Measurements from ENCODE around the gene CDON. TPM values are rescaled to one million over a fixed set of nuclear protein-coding genes. Genes with fewer than 3 reads are reported as not detected.

The CDON gene
- total and polyA plus RNA-seq, 2 donors (not counting 3 experiments of a cell fraction or from before 2014, with no cell fraction given): 1.6 to 3.8 TPM

GRCh38 chr11:125968354-125968753, 94.3 kb downstream of the CDON start:
- no peaks in the 10 kb centered on the region for H3K4me1 ChIP-seq (ENCODE audit: control insufficient read depth, extremely low read depth, insufficient read depth, low read length)
- DNase-seq (ENCODE audit: low read depth, low spot score) (peak; percentile 44), FAIRE-seq (peak; percentile 55)
- no peak overlapping the region for H2AFZ ChIP-seq (ENCODE audit: low read depth, low read length)
- ChIA-PET POLR2A (no interaction called here), CTCF (no interaction called here)
- TF ChIP-seq POLR2AphosphoS5 (IDR thresholded peaks at IDR 0.05; ENCODE audit: insufficient read depth, low read depth, low read length): no peak
- no peak for TF ChIP-seq GATA2 (IDR thresholded peaks at IDR 0.05; ENCODE audit: insufficient read depth, insufficient read length, low read depth, low read length)
- TF ChIP-seq JUN (IDR thresholded peaks at IDR 0.05; ENCODE audit: borderline replicate concordance, insufficient read depth, insufficient read length, low read depth): no peak
- no peak for TF ChIP-seq FOS (IDR thresholded peaks at IDR 0.05; ENCODE audit: borderline replicate concordance, insufficient read depth, low read length)
- no peak for TF ChIP-seq POLR2A (IDR thresholded peaks at IDR 0.05; ENCODE audit: low read depth, low read length)
- no peak for TF ChIP-seq MYC (IDR thresholded peaks at IDR 0.05; ENCODE audit: low read depth, low read length)
- no peak for TF ChIP-seq CTCF (IDR thresholded peaks at IDR 0.05; ENCODE audit: extremely low read depth in 1 of 2, insufficient read depth in 1 of 2, low read depth in 1 of 2, low read length in 2 of 2)
- TF ChIP-seq MAX (IDR thresholded peaks at IDR 0.05; ENCODE audit: insufficient read depth, insufficient read length): no peak
- no peak for TF ChIP-seq EZH2 (IDR thresholded peaks at IDR 0.05; ENCODE audit: borderline replicate concordance, low read depth, low read length, severe bottlenecking)
- no peaks in the 10 kb centered on the region for H4K20me1 ChIP-seq (replicated peaks; ENCODE audit: control insufficient read depth, extremely low read depth, insufficient read depth, low read length)
- H3K4me3 ChIP-seq (replicated peaks in 1 of 3; ENCODE audit: insufficient read depth in 1 of 3, low read depth in 1 of 3, low read length in 3 of 3): no peak overlapping the region
- no peak overlapping the region for H3K27ac ChIP-seq (ENCODE audit: insufficient read depth, low read depth, low read length)
- dilution Hi-C loops (cut with MboI; ENCODE audit: extremely low pct_ligation_motif_present, low sequenced_read_pairs) (no loop called here), intact Hi-C loops (cut with micrococcal nuclease) (no loop called here)
- no peaks in the 10 kb centered on the region for H3K27me3 ChIP-seq (ENCODE audit: control insufficient read depth in 2 of 2, insufficient read depth in 2 of 2, low read length in 2 of 2)
- H3K36me3 ChIP-seq (ENCODE audit: control insufficient read depth in 2 of 2, extremely low read depth in 1 of 2, insufficient read depth in 2 of 2, low read length in 2 of 2): no peaks in the 10 kb centered on the region
- no peaks in the 10 kb centered on the region for H3K9me1 ChIP-seq (replicated peaks; ENCODE audit: control insufficient read depth, extremely low read depth, insufficient read depth, low read length)
- H3K9me3 ChIP-seq (replicated peaks; ENCODE audit: control insufficient read depth, insufficient read depth, low read length): no peaks in the 10 kb centered on the region
- H3K9ac ChIP-seq (replicated peaks; ENCODE audit: extremely low read depth, insufficient read depth, low read length): no peak overlapping the region
- H3K4me2 ChIP-seq (ENCODE audit: insufficient read depth, low read length): no peak overlapping the region
- H3K79me2 ChIP-seq (ENCODE audit: control insufficient read depth, insufficient read depth, low read length): no peaks in the 10 kb centered on the region
- no TSS peak for BruUV-seq (replicated peaks)
